Measurements from ENCODE around the gene GMPS.
"Not testable (repeated sequence)": the region's sequence is repeated elsewhere in the genome, so short reads cannot be mapped to it uniquely, and the experiment has no call there.

GMPS gene

DNA sequence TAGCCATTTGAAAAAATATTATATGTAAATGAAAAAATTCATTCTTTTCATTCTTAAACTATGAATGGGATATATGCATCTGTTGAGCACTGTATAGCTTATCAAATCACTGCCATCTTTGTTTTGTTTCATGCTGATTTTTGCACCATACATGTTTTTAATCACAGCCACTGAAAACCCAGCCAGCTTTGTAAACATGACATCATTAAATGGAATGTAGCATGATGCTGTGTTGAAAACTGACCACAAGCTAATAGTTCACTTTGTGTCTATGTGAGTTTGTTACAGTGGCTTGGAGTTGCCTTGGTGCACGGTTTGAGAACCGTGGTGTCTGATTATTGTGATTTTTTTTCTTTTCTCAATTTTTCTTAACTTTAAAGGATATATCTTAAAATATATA is 75.7 kb downstream of the GMPS start:
- no peak for DNase-seq

DNA sequence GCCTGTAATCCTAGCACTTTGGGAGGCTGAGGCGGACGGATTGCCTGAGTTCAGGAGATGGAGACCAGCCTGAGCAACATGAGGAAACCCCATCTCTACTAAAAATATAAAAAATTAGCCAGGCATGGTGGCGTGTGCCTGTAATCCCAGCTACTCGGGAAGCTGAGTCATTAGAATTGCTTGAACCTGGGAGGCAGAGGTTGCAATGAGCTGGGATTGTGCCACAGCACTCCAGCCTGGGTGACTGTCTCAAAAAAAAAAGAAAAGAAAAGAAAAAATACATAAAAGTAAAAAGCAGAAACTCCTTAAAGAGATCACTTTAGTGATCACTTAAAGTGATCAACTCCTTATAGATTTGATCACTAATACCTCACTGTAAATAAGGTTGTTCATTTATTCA is 78.0 kb downstream of the GMPS start:
- DNase-seq: no peak

DNA sequence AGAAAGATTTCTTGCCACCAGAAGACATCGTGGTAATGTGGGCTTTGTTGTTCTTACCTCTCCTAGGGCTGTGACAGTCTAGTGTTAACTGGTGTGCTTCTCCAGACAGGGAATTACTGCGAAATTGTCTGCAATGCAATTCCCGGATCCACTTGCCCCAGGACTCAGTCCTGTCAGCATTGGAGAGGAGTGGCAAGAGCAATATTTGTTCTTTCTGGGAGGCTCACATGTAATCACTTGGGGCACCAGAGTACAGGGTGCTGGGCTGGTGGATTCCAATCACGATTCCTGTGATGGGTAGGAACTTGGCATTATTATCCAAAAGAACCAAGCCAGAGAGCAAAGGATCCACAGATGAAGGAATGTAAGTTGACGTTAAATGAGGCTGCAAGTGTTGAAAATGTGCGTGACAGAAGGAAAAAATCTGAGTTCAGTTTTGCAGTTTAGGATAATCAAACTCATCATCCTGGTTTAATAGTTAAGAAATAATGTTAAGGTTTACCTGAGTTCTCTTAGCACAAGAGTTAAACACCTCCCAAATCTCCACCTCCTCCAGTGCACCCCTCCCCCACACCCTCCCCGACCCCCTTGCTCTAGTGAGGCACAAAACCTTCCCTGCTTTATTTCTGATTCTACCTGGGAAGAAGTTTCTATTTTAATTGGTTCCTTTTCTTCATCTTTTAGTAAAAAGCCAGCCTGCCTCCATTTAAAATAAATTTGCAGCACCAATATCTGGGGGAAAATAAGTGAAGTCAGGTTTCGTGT is 79.2 kb downstream of the GMPS start:
- no peak for DNase-seq

DNA sequence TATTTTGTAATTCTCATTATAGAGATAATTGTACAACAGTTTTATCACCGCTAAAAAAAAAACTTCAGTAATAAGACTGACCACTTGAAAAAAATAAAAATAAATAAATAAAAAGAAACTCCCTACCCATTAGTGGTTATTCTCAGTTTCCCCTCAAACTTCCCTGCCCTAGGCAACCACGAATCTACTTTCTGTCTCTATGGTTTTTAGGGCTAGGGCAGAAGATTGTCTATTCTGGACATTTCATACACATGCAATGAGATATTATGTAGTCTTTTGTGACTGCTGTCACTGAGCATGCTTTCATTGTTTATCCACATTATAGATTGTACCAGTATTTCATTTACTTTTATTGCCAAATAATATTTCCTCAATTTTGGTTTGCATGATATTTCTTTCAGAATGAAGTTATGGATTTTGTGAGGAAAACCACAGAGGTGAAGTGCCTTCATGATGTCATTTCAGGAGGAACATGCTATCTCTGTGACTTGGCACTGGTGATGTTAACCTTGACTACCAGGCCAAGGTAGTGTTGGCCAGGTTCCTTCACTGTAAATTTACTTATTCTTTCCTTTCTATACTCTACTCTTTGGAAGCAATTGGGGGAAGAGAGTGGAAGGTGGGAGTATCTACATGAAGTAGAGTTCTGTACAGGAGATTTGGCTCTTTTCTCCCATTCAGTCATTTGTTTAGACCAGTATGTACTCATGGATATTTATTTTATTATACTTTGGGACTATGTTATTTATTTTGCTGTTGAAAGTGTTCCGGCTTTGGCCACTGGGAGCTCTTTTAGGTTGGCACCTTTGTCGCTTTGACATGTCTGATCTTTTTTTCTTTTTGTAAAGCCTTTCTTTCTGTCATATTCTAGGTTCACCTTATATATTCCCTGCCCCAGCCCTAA is 86.3 kb downstream of the GMPS start:
- DNase-seq: no peak

DNA sequence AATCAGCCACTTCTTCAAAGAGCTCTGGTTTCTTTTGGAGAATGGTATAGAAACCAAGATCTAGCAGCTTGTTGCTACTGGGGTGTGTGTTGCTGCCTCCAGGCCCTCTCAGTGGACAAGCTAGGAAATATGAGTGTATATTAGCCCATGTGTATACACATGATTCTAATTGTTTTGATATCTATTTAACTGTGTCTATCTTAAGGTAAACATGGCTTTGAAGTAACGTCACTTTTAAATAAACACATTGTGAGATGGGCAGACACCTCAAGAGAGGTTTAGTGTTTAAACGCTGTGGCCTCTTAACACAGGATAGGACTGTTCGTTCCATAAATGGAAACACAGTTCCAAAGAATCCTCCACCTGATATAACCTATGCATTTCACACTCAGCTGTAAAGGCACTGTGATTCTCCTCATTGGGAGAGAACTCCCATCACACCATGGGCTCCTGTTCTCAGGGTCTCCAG is 87.0 kb downstream of the GMPS start:
- no peak for DNase-seq

DNA sequence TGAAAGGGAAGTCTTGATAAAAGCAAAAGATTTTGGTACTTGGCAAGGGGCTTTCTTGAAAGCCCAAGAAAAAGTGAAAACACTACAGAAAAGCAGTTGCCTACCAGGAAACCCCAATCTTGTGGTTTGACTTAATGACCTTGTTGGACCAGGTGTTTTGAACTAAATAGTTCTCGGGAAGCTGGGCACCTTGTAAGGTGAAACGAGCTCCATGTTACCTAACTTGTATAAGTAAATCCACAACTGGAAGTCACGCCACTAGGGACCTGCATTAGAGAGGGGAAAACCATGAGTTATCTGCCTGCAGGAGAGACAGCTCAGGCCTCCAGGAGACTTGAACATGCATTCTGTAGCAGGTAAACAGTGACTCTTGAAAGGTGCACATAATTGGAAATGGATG is 88.2 kb downstream of the GMPS start:
- DNase-seq: no peak

DNA sequence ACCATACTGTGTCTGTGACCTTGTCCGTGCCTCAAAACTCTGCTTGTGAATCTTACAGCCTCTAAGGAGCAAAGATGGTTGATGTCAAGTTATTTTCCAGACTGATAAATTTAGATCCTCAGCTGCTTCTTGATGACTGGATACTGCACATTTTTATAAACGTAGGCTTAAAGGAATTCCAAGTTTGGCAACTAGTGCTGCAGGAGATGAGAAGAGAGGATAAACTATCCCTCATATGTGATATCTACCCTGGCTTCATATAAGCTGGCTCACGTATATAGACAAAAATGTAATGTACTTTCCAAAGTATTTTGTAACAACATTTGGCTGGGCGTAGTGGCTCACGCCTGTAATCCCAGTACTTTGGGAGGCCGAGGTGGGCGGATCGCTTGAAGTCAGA is 89.6 kb downstream of the GMPS start:
- no peak for DNase-seq

DNA sequence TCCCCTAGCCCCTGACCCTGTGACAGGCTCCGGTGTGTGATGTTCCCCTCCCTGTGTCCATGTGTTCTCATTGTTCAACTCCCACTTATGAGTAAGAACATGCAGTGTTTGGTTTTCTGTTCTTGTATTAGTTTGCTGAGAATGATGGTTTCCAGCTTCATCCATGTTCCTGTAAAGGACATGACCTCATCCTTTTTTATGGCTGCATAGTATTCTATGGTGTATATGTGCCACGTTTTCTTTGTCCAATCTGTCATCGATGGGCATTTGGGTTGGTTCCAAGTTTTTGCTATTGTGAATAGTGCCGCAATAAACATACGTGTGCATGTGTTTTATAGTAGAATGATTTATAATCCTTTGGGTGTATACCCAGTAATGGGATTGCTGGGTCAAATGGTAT is 90.6 kb downstream of the GMPS start:
- DNase-seq: not testable (repeated sequence)

DNA sequence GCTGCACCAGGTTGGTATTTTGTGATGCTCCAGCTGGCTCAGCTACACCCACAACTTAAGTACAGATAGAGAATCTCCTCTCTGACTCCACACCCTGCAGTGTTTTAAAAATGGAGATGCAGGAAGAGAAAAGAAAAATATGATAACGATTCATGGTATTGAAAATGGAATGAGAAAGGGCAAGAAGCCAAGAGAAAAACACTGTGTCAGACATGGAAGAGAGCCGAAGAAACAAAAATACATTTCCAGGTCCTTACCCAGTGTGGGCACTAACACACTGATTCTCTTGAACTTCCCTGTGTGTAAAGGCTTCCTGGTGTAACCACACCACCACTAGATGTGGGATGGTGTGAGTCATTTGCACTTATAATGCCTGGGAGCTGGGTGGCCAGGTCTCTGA is 93.1 kb downstream of the GMPS start:
- no peak for DNase-seq

DNA sequence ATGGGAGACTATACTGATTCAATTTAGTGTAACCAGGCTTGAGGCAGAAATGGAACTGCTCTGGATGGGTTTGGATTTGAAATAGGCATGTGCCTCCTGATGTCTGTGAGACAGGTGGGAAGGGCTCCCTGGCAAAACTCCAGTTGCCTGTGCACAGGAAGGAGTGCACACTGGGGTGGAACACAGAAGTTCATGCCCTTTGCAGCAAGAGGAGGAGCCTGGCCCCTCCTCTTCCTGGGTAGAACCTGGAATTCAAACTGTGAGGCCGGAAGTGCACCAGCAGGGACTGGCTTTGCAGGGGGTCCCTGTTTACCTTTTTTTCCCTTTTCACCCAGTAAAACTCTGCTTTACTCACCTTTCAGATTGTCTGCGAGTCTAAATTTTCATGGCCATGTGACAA is 99.9 kb downstream of the GMPS start:
- no peak for DNase-seq

DNA sequence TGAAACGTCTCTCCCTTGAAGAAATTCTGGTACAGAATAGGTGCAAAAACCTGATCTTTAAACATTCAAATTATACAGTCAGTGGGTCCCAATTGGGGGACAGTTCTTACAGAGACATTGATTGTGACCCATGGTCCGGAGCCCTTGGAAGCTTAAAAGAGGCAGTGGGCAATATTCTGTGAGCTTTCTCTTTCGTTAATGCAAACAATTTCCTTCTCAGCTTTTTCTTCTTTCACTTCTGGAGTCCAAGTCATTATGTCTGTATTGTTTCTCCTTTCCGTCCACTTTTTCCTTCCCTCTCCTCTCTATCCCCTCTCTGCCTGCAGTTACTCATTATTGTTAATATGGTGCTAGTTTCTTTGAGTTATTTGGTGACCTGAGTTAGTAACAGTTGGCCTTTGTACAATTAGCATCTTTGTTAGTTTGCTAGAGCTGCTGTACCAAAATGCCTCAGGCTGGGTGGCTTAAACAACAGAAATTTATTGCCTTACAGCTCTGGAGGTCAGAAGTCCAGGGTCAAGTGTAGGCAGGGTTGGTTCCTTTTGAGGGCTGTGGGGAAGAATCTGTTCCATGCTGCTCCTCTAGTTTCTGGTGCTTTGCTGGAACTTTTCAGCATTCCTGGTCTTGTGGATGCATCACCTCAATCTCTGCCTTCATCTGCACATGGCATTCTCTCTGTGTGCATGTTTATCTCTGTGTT is 102.6 kb downstream of the GMPS start:
- DNase-seq: no peak

DNA sequence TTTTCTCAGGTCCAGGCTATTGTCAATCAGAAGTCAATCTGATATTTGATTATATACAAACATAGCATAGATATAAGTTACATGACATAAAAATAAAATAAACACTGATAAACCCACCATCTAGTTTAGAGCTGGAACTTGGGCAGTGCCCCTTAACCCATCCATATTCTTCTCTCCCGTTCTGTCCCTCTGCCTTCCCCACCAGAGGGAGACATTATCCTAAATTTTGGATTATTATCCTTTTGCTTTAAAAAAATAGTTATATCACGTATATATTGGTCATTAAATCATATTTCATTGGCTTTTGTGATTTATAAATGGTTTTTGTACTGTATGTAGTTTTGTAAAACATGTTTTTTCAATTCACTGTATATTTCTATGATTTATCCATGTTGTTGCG is 107.9 kb downstream of the GMPS start:
- no peak for DNase-seq

DNA sequence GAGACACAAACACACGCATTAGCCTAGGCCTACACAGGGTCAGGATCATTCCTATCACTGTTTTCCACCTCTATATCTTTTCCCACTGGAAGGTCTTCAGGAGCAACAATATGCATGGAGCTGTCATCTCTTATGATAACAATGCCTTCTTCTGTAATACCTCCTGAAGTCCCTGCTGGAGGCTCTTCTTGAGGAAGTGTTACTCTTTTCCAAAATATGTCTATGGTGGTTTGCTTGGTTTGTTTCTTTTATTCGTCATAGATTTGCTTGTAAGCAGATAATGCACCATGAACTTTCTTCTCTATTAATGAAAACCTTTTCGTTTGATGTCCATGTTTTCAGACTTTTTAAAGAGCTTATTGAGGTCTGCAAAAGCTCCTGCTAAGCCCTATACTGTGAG is 109.3 kb downstream of the GMPS start:
- no peak for DNase-seq

DNA sequence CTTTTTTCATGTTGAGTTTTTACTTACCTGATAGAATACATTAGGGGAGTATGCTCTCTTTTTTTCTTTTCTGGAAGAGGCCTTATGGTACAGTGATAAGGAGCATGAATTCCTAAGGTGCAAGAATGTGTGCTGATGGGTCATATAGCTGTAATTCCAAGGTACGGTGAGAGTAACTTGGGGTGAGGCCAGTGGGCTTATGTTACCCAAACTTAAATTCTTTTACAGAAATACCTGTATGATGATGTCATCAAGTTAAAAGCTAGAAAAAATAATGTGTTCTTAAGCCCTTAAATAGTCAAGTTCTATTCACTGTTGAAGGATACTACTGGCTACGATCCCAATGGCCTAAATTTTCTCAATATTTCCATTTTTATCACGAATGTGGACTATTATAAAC is 111.2 kb downstream of the GMPS start:
- no peak for DNase-seq

DNA sequence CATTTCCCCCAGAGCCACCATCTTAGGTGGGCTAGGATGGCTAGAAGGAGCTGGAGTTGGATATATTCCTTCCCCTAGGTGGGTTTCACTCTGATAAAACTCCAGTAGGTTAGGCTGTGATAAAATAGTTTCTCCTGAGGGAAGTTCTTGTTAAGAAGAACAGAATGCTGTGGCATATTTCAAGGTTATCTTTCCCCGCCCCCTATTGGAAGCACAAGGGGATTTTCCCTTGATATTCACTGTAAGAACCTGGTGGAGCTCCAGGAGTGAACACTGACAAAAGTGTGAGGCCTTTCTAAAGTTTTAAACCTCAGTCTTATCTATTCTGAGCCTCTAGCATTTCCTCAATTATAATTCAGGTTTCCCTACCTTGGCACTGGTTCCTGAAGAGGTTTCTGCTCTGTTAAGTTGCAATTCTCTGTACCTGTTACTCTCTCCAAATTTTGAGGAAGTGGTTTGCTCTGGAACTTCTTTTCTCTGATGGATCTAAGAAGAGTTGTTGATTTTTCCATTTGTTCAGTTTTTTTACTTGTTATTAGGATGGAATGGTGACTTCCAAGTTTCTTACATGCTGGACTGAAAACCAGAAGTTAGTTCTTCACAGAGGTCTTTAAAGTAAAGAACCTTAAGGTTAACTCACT is 113.5 kb downstream of the GMPS start:
- DNase-seq: no peak

DNA sequence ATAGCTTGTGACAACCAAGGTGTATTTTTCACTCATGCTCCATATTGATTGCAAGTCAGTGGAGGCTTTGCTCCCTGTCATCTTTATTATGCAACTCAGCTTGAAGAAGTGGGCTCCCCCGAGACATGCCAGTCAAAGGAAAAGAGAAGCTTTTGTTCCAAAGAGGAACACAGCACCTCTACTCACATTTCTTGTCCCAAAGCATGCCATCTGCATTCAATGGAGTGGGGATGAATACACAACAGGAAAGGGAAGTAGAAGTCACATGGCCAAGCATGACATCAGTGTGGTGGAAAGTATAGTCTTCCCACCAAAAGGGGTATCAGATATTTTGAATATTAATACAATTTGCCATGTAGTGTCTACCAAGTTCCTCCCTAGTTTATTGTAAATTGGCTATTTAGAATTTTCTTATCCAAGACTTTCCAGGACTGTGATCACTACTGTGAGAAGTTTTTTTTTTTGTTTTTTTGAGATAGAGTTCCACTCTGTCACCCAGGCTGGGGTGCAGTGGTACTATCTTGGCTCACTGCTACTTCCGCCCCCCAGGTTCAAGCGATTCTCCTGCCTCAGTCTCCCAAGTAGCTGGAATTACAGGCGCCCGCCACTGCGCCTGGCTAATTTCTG is 114.5 kb downstream of the GMPS start:
- no peak for DNase-seq

DNA sequence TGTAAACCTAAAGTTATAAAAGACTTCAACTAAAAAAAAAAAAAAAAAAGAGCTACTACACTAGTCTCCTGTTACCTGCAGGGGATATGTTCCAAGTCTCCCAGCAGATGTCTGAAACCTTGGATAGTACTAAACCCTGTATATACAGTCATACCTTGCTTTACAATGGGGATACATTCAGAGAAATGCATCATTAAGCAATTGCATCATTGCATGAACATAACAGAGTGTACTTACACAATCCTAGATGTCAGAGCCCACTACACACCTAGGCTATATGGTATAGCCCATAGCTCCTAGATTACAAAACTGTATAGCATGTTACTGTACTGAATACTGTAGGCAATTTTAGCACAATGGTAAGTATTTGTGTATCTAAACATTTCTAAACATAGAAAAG is 119.1 kb downstream of the GMPS start:
- DNase-seq: no peak

DNA sequence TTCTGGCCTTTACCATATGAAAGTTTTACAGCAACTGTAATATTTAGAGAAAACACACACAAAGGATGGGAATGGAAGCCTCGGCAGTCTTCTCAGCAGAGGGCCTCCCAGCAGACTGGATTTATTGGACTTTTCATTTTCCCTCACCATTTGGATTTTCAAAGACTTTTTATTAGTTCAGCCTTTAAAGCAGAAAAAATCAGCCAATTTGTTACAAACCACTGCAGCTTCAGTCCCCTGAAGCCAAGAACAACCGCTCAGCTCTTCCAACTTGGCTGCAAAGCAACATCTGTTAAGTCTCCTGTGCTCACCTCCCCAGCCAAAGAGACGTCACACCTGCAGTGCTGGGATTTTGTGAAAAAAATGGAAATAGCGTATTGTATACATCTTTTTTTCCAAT is 120.8 kb downstream of the GMPS start:
- no peak for DNase-seq

DNA sequence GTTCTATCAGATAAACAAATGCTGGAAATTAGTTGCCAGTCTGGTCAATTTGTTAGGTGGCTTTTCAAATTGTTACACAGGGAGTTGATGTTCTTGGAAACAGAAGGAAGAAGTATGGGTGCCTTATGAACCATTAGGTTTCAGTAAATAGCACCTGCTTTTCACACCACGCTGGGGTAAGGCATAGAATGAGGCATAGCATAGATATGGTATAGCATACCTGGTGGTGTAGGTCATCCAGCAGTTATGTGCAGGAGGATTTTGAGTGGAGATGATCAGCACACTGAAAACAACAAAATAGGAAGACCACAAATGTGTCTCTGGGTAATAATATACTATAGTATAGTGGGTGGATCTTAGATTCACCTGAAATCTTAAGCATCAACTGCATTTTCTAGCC is 121.4 kb downstream of the GMPS start:
- no peak for DNase-seq

Data from activated CD4-positive, CD25-positive, alpha-beta regulatory T cell treated with anti-CD3 and anti-CD28 coated beads, Interleukin-2, amount 50 U/mL, for 72 hours (primary cell).